ENCODE results near the gene CRABP2. TPM values are rescaled to one million over a fixed set of nuclear protein-coding genes. Genes with fewer than 3 reads are reported as not detected.

CRABP2 gene
- polyA plus RNA-seq, 1 of the 3 experiments (the other 2 are of a cell fraction): 42.1 TPM

DNA sequence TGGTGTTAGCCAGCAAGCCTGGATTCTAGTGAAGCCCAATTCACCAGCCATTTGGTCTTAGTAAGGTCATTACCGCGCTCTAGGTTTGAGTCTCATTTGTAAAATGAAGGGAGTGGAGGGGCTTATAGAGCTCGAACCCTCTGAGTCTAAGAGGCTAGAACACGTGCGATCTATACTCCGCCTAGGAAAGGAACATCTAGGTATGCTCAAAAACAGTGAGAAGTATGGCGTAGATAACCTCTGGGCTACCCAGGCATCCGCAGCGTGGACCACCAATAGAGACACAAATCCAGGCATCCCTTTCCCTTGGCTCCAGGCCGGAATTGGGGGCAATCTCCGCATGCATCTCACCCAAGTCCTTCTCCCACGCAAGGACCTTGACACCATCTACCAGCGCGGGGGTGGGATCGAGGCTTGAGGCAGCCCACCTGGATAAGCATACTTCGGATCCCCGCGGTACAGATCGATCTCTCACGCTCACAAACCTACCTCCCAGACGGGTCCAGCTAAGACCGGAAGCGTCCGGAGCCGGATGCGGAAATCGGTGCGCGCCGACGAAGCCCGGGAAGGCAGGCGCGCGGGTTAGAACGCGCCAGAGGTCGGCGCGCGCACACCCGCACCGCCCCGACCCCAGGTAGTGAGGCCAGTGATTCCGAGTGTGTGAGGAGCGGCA lies 22.7 kb upstream of the CRABP2 start, which contains the start of gene METTL25B (continued):
- TF ChIP-seq RFX5 (IDR thresholded peaks at IDR 0.05; ENCODE audit: low read length) (no peak), RXRA (IDR thresholded peaks at IDR 0.05; ENCODE audit: borderline replicate concordance, low read depth) (no peak)
- TF ChIP-seq, protein P1, sequence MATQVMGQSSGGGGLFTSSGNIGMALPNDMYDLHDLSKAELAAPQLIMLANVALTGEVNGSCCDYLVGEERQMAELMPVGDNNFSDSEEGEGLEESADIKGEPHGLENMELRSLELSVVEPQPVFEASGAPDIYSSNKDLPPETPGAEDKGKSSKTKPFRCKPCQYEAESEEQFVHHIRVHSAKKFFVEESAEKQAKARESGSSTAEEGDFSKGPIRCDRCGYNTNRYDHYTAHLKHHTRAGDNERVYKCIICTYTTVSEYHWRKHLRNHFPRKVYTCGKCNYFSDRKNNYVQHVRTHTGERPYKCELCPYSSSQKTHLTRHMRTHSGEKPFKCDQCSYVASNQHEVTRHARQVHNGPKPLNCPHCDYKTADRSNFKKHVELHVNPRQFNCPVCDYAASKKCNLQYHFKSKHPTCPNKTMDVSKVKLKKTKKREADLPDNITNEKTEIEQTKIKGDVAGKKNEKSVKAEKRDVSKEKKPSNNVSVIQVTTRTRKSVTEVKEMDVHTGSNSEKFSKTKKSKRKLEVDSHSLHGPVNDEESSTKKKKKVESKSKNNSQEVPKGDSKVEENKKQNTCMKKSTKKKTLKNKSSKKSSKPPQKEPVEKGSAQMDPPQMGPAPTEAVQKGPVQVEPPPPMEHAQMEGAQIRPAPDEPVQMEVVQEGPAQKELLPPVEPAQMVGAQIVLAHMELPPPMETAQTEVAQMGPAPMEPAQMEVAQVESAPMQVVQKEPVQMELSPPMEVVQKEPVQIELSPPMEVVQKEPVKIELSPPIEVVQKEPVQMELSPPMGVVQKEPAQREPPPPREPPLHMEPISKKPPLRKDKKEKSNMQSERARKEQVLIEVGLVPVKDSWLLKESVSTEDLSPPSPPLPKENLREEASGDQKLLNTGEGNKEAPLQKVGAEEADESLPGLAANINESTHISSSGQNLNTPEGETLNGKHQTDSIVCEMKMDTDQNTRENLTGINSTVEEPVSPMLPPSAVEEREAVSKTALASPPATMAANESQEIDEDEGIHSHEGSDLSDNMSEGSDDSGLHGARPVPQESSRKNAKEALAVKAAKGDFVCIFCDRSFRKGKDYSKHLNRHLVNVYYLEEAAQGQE (IDR thresholded peaks at IDR 0.05; ENCODE audit: low read depth, low read length): no peak
- TF ChIP-seq, protein P2, sequence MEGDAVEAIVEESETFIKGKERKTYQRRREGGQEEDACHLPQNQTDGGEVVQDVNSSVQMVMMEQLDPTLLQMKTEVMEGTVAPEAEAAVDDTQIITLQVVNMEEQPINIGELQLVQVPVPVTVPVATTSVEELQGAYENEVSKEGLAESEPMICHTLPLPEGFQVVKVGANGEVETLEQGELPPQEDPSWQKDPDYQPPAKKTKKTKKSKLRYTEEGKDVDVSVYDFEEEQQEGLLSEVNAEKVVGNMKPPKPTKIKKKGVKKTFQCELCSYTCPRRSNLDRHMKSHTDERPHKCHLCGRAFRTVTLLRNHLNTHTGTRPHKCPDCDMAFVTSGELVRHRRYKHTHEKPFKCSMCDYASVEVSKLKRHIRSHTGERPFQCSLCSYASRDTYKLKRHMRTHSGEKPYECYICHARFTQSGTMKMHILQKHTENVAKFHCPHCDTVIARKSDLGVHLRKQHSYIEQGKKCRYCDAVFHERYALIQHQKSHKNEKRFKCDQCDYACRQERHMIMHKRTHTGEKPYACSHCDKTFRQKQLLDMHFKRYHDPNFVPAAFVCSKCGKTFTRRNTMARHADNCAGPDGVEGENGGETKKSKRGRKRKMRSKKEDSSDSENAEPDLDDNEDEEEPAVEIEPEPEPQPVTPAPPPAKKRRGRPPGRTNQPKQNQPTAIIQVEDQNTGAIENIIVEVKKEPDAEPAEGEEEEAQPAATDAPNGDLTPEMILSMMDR (IDR thresholded peaks at IDR 0.05): no peak

DNA sequence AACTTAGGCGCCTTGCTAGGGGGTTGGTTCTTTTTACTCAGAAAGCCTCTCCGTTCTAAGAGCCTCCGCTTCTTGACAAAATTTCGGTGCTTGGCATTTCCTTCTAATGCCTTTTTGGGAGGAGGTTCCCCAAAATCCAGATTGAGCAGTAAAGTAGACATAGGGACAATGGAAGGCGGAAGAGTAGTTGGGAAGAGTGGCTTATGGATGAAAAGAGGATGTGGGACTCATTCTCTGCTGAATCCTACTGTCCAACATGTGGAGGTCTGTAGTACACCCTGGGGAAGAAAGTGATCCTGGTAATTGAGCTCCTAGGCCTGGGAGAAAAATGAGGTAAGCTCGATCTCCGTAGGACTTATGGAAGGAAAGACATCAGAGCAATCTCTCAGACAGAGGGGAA lies 22.1 kb upstream of the CRABP2 start:
- H3K27me3 ChIP-seq (ENCODE audit: insufficient read depth): no peaks in the 10 kb centered on the region
- 41% methylated on average over 7 of the region's 7 CpGs for WGBS (ENCODE audit: low lambda C conversion rate)
- peaks cover 28 to 57% of the 10 kb centered on the region in 2 experiments for H3K4me1 ChIP-seq (ENCODE audit: control insufficient read depth in 1 of 2, insufficient read depth in 2 of 2, low read depth in 1 of 2, low read length in 1 of 2)
- DNase-seq: no peak
- ChIA-PET CTCF (interaction anchor here (0.7 to 38.0 kb wide), 23 partner anchors 14 to 207 kb away, joined by 3 to 2702 read pairs (median 15); partner anchors contain the start of genes CRABP2, HDGF, INSRR and MRPL24), POLR2A (interaction anchor here (0.8 to 3.6 kb wide), 8 partner anchors 12 to 134 kb away, joined by 3 to 25 read pairs (median 4); partner anchors contain the start of genes HDGF and PRCC)
- peak overlapping the region; percentile 76 to 87 for H3K4me3 ChIP-seq (ENCODE audit: low read depth in 2 of 2, low read length in 1 of 2)
- H3K27ac ChIP-seq (ENCODE audit: low read depth in 2 of 2, low read length in 1 of 2): peak overlapping the region; percentile 83 to 88; a peak in 3 of 4 replicates
- TF ChIP-seq RCOR1 (IDR thresholded peaks at IDR 0.05; ENCODE audit: low read length) (no peak), NRF1 (IDR thresholded peaks at IDR 0.05; ENCODE audit: low read depth, low read length) (no peak), YY1 (IDR thresholded peaks at IDR 0.05; ENCODE audit: low read depth) (no peak), SIN3A (IDR thresholded peaks at IDR 0.05; ENCODE audit: borderline replicate concordance, low read depth, low read length) (no peak), EZH2phosphoT487 (IDR thresholded peaks at IDR 0.05; ENCODE audit: borderline replicate concordance, low read depth) (no peak), POLR2AphosphoS5 (IDR thresholded peaks at IDR 0.05; ENCODE audit: low read depth, low read length) (no peak), RFX5 (IDR thresholded peaks at IDR 0.05; ENCODE audit: low read length) (no peak), ELF1 (IDR thresholded peaks at IDR 0.05) (no peak)
- TF ChIP-seq, protein P3, sequence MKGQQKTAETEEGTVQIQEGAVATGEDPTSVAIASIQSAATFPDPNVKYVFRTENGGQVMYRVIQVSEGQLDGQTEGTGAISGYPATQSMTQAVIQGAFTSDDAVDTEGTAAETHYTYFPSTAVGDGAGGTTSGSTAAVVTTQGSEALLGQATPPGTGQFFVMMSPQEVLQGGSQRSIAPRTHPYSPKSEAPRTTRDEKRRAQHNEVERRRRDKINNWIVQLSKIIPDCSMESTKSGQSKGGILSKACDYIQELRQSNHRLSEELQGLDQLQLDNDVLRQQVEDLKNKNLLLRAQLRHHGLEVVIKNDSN (IDR thresholded peaks at IDR 0.05; ENCODE audit: borderline replicate concordance, low read depth): no peak
- H3K36me3 ChIP-seq (replicated peaks in 1 of 2; ENCODE audit: control insufficient read depth in 1 of 2, insufficient read depth in 2 of 2, low read length in 1 of 2): peaks cover 24 to 32% of the 10 kb centered on the region in 2 experiments
- H3F3A ChIP-seq (replicated peaks; ENCODE audit: insufficient read depth): peaks cover 13% of the 10 kb centered on the region
- peaks cover 78% of the 10 kb centered on the region for H3K79me2 ChIP-seq (ENCODE audit: insufficient read depth)
- H3K9me3 ChIP-seq: no peaks in the 10 kb centered on the region
- no peaks in the 10 kb centered on the region for H3K9me2 ChIP-seq
- H4K20me1 ChIP-seq (ENCODE audit: insufficient read depth): peaks cover 41% of the 10 kb centered on the region
- no peak overlapping the region for H2AFZ ChIP-seq (ENCODE audit: low read depth)
- peak overlapping the region; percentile 93 for H3K9ac ChIP-seq
- H3K4me2 ChIP-seq: peak overlapping the region; percentile 89

All from SK-N-SH (cell line).